ENCODE data around the gene METTL24. TPM values are rescaled to one million over a fixed set of nuclear protein-coding genes. Genes with fewer than 3 reads are reported as not detected.
A peak's percentile ranks its signal among the peaks of the same experiment; 100 is the strongest.

METTL24 gene
- total RNA-seq, 1 donor from 2014 or later = 1.5 TPM

DNA sequence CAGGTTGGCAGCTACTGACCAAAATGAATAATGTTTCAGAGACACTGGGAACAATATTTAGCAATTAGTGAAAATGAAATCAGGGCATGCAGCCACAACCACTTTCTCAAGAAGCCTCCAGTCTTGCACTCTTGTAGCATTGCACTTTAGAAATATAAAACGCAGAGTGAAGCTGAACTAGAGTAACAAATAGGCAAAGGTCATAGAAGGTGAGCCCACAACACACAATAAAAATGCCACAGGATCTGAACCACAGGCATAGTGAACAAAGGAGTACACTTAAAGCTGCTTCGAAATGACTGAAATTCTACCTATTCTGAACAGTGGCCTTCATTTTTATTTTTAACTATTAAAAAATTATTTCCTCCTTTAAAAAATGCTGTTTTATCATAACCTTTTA, 32.3 kb upstream of the METTL24 start:
- TF ChIP-seq, protein P1, sequence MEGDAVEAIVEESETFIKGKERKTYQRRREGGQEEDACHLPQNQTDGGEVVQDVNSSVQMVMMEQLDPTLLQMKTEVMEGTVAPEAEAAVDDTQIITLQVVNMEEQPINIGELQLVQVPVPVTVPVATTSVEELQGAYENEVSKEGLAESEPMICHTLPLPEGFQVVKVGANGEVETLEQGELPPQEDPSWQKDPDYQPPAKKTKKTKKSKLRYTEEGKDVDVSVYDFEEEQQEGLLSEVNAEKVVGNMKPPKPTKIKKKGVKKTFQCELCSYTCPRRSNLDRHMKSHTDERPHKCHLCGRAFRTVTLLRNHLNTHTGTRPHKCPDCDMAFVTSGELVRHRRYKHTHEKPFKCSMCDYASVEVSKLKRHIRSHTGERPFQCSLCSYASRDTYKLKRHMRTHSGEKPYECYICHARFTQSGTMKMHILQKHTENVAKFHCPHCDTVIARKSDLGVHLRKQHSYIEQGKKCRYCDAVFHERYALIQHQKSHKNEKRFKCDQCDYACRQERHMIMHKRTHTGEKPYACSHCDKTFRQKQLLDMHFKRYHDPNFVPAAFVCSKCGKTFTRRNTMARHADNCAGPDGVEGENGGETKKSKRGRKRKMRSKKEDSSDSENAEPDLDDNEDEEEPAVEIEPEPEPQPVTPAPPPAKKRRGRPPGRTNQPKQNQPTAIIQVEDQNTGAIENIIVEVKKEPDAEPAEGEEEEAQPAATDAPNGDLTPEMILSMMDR (IDR thresholded peaks at IDR 0.05; ENCODE audit: partially characterized antibody, unreplicated experiment) = no peak
- H3K4me1 Mint-ChIP-seq (ENCODE audit: low read depth, unreplicated experiment) = no peaks in the 10 kb centered on the region
- DNase-seq = no peak
- H3K27me3 Mint-ChIP-seq (ENCODE audit: unreplicated experiment) = peaks cover 3% of the 10 kb centered on the region
- H3K27ac Mint-ChIP-seq (ENCODE audit: unreplicated experiment) = no peak overlapping the region
- H3K4me3 Mint-ChIP-seq (ENCODE audit: unreplicated experiment) = no peak overlapping the region
- H3K36me3 Mint-ChIP-seq (ENCODE audit: unreplicated experiment) = no peaks in the 10 kb centered on the region
- H3K9me3 Mint-ChIP-seq (ENCODE audit: unreplicated experiment) = no peaks in the 10 kb centered on the region

DNA sequence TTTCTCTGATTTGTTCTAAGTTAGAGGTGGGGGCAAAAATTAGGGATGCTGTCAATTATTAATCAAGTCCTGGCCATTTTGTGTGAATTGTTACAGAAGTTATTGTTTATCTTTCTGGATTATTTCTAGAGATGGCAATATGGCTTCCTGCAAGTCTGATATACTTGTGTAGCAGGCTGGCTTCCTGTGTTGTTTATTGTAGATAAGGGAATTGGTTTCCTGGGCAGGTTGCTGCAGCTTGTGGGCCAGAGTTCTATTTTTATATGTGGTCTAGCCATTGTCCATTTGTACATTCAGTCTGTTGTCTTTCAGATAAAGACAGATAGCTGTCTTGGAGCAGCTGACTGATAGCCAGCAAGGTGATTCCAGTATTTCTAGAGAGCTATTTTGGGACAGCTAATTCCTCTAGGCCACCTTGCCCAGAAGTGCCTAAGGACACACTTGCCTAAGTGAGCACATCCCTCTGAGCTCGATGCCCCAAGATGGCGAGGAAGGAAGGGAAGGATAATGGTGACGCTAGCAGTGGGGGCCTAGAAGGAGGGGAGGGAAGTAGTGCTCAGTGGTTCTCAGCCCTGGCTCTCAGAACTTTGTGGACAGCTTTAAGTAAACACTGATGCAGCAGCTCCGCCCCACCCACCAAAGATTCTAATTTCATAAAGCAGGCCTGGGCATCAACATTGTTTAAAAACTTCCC, 31.7 kb upstream of the METTL24 start:
- Mint-ChIP-seq H3K9me3 (ENCODE audit: unreplicated experiment) (no peaks in the 10 kb centered on the region), H3K4me1 (ENCODE audit: low read depth, unreplicated experiment) (no peaks in the 10 kb centered on the region), H3K27ac (ENCODE audit: unreplicated experiment) (no peak overlapping the region), H3K27me3 (ENCODE audit: unreplicated experiment) (peaks cover 3% of the 10 kb centered on the region), H3K4me3 (ENCODE audit: unreplicated experiment) (no peak overlapping the region), H3K36me3 (ENCODE audit: unreplicated experiment) (no peaks in the 10 kb centered on the region)
- TF ChIP-seq, protein P1 (IDR thresholded peaks at IDR 0.05; ENCODE audit: partially characterized antibody, unreplicated experiment) = no peak
- DNase-seq = no peak

DNA sequence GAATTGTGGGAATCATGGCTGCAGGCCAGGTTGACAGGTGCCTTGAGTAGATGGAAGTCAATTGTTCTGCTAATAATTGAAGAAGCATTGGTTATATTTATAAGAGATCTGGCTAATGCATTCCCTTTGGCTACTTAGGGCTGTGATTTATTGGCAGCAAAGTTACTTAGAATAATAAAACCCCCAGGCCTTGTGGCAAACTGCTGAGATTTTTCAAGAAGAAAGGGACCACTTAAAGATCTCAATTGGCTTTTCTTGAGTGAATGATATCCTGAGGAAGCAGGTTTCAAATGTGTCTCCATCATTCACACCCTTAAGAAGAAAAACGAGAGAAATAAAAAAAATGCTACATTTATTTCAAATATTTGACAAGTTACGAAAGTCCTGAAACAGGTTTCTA, 29.8 kb upstream of the METTL24 start:
- H3K4me1 Mint-ChIP-seq (ENCODE audit: low read depth, unreplicated experiment) = no peaks in the 10 kb centered on the region
- no peaks in the 10 kb centered on the region for H3K36me3 Mint-ChIP-seq (ENCODE audit: unreplicated experiment)
- no peaks in the 10 kb centered on the region for H3K9me3 Mint-ChIP-seq (ENCODE audit: unreplicated experiment)
- H3K4me3 Mint-ChIP-seq (ENCODE audit: unreplicated experiment) = no peak overlapping the region
- no peak for DNase-seq
- no peak overlapping the region for H3K27ac Mint-ChIP-seq (ENCODE audit: unreplicated experiment)
- TF ChIP-seq, protein P1 (IDR thresholded peaks at IDR 0.05; ENCODE audit: partially characterized antibody, unreplicated experiment) = no peak
- H3K27me3 Mint-ChIP-seq (ENCODE audit: unreplicated experiment) = peaks cover 3% of the 10 kb centered on the region

DNA sequence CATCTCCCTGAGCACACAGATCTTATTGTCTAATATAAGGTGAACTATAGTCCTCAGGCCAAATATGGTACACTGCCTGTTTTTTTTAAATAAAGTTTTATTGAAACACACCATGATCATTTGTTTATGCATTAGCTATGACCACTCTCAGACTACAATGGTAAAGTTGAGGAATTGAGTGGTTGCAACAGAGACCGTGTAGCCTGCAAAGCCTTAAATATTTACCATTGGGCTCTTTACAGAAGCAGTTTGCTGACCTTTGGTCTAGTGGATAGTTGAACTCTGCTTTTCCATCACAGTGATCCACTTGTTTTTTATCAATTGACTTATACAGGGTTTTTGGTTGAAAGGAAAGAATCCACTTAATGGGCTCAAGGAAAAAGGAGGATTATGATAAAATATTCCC, 27.3 kb upstream of the METTL24 start:
- no peak for DNase-seq
- H3K27me3 Mint-ChIP-seq (ENCODE audit: unreplicated experiment) = peaks cover 3% of the 10 kb centered on the region
- H3K4me3 Mint-ChIP-seq (ENCODE audit: unreplicated experiment) = no peak overlapping the region
- peaks cover 4% of the 10 kb centered on the region for H3K36me3 Mint-ChIP-seq (ENCODE audit: unreplicated experiment)
- no peaks in the 10 kb centered on the region for H3K4me1 Mint-ChIP-seq (ENCODE audit: low read depth, unreplicated experiment)
- H3K9me3 Mint-ChIP-seq (ENCODE audit: unreplicated experiment) = no peaks in the 10 kb centered on the region
- TF ChIP-seq, protein P1 (IDR thresholded peaks at IDR 0.05; ENCODE audit: partially characterized antibody, unreplicated experiment) = no peak
- no peak overlapping the region for H3K27ac Mint-ChIP-seq (ENCODE audit: unreplicated experiment)

DNA sequence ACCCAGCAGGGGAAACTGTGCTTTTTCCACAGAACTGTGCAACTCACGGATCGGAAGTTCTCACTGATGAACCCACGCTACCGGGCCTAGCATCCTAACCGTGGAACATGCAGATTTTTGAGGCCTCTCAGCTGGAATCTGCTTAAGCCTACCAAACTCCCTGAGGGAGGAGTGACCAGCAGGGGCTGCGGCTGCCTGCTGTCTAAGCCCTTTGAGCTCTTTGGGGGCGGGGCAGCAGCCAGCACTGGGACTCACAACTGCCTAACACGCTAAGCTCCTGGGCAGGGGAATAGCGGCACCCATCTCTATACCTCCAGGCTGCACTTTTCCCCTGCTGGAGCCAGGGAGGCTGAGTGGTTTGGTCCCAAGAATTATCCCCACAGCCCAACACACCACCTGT, 20.4 kb upstream of the METTL24 start:
- TF ChIP-seq, protein P1 (IDR thresholded peaks at IDR 0.05; ENCODE audit: partially characterized antibody, unreplicated experiment) = no peak
- Mint-ChIP-seq H3K36me3 (ENCODE audit: unreplicated experiment) (peaks cover 10% of the 10 kb centered on the region), H3K9me3 (ENCODE audit: unreplicated experiment) (no peaks in the 10 kb centered on the region), H3K4me1 (ENCODE audit: low read depth, unreplicated experiment) (no peaks in the 10 kb centered on the region), H3K27ac (ENCODE audit: unreplicated experiment) (no peak overlapping the region), H3K4me3 (ENCODE audit: unreplicated experiment) (no peak overlapping the region), H3K27me3 (ENCODE audit: unreplicated experiment) (no peaks in the 10 kb centered on the region)
- DNase-seq = peak; percentile 26
